Spleen (tissue), 7 donors: Measurements from ENCODE around the gene ZNF385D.

Source experiments
- POLR2A ChIP-seq, 3 donors: fragments of 450-650 bp; IDR thresholded peaks; one replicate each; pipeline ENCODE4 v1.5.1; 2017; ENCODE audit warnings: antibody characterized with exemption in 3 of 3, mild to moderate bottlenecking in 1 of 3
- POLR2AphosphoS5 ChIP-seq, 3 donors: sonication (generic); formaldehyde crosslinking; IDR thresholded peaks; one replicate each; pipeline ENCODE4 v1.5.1; 2017; ENCODE audit warnings: antibody characterized with exemption in 3 of 3
- TF ChIP-seq, protein P1 (sequence below), 11 experiments: fragments of 200-600 bp in 7 of 11; fragments of 450-650 bp in 4 of 11; sonication (generic) in 4 of 11; IDR thresholded peaks in 8 of 11; conservative IDR thresholded peaks in 3 of 11; 1 replicate in 7 of 11; 2 replicates in 4 of 11; pipeline versions ENCODE4 v1.4.0 to v1.8.0; 2016 to 2021; ENCODE audit warnings: antibody characterized with exemption in 11 of 11, inconsistent platforms in 4 of 11, mild to moderate bottlenecking in 1 of 11
- donor health status: DM: no; HTN: no; CAD: no; lungs with moderate emphysema.
- donor health status: DM: no; HTN: no; CAD: no.
- donor health status: DM: no; HTN: no; CAD: no.

DNA sequence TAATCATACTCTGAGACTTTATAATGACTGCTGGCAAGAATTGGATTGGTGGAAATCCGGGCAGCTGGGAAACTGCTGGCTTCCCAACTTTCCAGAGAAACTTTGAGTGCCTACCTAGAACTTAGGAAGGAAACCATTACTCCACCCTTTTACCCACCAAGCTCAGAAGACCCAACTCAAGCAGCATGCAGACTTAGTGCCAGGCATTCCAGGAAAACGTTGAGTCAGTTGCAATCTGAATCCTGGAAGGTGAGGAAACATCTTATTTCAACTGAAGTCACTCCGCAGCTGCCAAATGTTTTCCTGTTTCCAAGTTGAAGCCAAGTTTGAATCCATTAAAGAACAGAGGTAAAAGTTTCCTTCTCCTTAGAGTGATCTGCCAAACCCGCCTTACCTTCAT, 126.5 kb downstream of the ZNF385D start:
- TF ChIP-seq, protein P1, sequence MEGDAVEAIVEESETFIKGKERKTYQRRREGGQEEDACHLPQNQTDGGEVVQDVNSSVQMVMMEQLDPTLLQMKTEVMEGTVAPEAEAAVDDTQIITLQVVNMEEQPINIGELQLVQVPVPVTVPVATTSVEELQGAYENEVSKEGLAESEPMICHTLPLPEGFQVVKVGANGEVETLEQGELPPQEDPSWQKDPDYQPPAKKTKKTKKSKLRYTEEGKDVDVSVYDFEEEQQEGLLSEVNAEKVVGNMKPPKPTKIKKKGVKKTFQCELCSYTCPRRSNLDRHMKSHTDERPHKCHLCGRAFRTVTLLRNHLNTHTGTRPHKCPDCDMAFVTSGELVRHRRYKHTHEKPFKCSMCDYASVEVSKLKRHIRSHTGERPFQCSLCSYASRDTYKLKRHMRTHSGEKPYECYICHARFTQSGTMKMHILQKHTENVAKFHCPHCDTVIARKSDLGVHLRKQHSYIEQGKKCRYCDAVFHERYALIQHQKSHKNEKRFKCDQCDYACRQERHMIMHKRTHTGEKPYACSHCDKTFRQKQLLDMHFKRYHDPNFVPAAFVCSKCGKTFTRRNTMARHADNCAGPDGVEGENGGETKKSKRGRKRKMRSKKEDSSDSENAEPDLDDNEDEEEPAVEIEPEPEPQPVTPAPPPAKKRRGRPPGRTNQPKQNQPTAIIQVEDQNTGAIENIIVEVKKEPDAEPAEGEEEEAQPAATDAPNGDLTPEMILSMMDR (IDR thresholded peaks at IDR 0.05 in 8 of 11, conservative IDR thresholded peaks at IDR 0.05 in 3 of 11) = no peak
- TF ChIP-seq POLR2A (IDR thresholded peaks at IDR 0.05) (no peak), POLR2AphosphoS5 (IDR thresholded peaks at IDR 0.05) (no peak)
